ENCODE data around the gene TTC38. TPM values are rescaled to one million over a fixed set of nuclear protein-coding genes. Genes with fewer than 3 reads are reported as not detected.

The TTC38 gene
- total and polyA plus RNA-seq, 8 donors: 26.8 to 36.0 (median 33.5) TPM

DNA sequence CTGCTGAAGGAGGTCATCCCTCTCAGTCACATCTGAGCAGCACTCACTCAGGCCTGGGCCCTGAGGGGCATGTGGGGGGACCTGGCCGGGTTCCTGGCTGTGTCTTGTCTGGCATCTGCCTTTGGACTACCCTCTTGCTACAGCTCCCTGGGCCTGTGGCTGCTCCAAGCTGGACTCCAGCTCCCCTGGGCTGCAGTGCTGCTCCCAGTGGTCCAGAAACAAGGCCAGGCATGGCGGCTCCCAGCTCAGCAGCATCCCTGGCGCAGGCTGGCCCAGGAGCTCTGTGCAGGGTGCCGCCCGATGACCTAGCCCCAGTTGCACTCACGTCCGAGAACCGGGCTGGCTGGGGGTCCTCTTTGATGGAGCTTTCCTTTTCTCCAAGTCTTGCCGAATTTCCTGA, 23.0 kb upstream of the TTC38 start:
- TF ChIP-seq, protein P1, sequence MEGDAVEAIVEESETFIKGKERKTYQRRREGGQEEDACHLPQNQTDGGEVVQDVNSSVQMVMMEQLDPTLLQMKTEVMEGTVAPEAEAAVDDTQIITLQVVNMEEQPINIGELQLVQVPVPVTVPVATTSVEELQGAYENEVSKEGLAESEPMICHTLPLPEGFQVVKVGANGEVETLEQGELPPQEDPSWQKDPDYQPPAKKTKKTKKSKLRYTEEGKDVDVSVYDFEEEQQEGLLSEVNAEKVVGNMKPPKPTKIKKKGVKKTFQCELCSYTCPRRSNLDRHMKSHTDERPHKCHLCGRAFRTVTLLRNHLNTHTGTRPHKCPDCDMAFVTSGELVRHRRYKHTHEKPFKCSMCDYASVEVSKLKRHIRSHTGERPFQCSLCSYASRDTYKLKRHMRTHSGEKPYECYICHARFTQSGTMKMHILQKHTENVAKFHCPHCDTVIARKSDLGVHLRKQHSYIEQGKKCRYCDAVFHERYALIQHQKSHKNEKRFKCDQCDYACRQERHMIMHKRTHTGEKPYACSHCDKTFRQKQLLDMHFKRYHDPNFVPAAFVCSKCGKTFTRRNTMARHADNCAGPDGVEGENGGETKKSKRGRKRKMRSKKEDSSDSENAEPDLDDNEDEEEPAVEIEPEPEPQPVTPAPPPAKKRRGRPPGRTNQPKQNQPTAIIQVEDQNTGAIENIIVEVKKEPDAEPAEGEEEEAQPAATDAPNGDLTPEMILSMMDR (IDR thresholded peaks at IDR 0.05): no peak
- no peak overlapping the region for H3K27ac ChIP-seq
- no peak overlapping the region for H3K4me3 ChIP-seq
- H3K27me3 ChIP-seq: no peaks in the 10 kb centered on the region
- no peak for ATAC-seq
- peaks cover 6 to 20% of the 10 kb centered on the region in 2 donors for H3K4me1 ChIP-seq
- intact Hi-C loops (cut with DNase I): no loop called here
- H3K36me3 ChIP-seq: peaks cover 0 to 23% of the 10 kb centered on the region in 2 donors
- H3K9me3 ChIP-seq: no peaks in the 10 kb centered on the region
- DNase-seq: no peak

DNA sequence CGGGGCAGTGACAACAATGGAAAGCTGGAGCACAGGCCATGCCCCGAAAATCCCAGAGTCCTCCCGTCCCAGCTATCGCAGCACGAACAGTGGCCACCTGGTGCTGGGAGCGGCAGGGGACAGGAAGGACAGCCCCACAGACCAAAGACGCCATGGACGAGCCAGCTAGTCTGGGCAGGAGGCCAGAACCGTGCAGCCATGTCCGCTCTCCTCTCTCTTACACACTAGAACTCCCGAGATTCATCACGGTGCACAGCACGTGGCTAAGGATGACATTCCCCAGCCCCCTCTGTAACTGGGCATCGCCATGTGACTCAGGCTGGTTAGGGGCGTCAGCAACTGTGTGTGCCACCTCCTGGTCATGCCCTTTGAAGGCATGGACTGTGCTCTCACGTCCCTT, 22.3 kb upstream of the TTC38 start:
- intact Hi-C loops (cut with DNase I): no loop called here
- H3K27ac ChIP-seq: peak overlapping the region; percentile 10 to 16
- peaks cover 6 to 15% of the 10 kb centered on the region in 2 donors for H3K4me1 ChIP-seq
- peaks cover 0 to 23% of the 10 kb centered on the region in 2 donors for H3K36me3 ChIP-seq
- ATAC-seq (no peak), DNase-seq (peak in 1 of 4 donors; percentile 51)
- no peak overlapping the region for H3K4me3 ChIP-seq
- TF ChIP-seq, protein P1 (IDR thresholded peaks at IDR 0.05): no peak
- no peaks in the 10 kb centered on the region for H3K27me3 ChIP-seq
- no peaks in the 10 kb centered on the region for H3K9me3 ChIP-seq

DNA sequence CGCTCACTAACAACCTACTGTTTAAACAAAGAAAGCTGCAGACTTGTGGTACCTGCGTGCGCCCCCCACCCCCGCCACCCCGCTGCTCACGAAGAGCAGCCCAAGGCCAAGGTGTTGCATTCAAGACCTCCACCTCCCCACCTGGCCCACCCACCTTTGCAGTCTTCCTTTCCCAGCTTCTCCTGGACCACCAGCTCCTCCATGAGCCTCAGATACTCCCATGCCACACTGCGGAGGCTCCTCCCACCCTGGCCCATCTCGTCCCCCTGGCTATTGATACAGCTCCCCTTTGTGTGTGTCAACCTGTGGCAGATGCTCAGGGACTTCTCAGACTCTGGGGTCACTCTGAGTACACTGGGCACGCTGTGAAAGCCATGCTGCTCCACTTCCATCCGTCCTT, 21.6 kb upstream of the TTC38 start:
- intact Hi-C loops (cut with DNase I): no loop called here
- Histone ChIP-seq H3K27ac (peak overlapping the region in 1 of 2 donors; percentile 10), H3K9me3 (no peaks in the 10 kb centered on the region), H3K36me3 (peaks cover 0 to 23% of the 10 kb centered on the region in 2 donors), H3K4me1 (peaks cover 6 to 15% of the 10 kb centered on the region in 2 donors), H3K4me3 (no peak overlapping the region), H3K27me3 (no peaks in the 10 kb centered on the region)
- TF ChIP-seq, protein P1 (IDR thresholded peaks at IDR 0.05): no peak
- no peak for DNase-seq
- no peak for ATAC-seq

DNA sequence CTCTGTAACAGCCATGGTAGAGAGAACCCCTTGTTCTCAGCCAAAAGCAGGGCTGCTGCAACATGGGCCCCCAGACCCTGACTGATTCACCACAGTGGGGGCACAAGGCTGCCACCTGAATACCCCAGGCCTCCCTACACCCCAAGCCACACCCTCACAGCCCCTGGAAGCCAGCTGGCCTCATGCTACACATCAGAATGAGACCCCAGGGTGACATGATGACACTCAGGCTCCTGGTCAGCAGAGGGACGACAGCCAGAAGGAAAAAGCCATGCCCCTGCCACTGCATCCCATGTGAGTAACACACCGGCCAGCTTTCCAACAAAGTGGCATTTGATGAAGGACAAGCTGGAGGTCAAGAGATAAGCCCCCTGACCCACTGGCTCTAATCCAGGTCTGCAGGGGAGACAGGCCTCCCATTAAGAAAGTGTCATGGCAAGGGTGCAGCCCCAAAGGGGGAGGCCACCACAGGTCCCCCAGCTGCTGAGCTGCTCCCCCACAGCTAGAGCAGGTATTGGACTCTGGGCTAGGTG, 20.3 kb upstream of the TTC38 start:
- H3K36me3 ChIP-seq: peaks cover 0 to 23% of the 10 kb centered on the region in 2 donors
- no peak for ATAC-seq
- no peaks in the 10 kb centered on the region for H3K27me3 ChIP-seq
- H3K4me1 ChIP-seq: peaks cover 6 to 19% of the 10 kb centered on the region in 2 donors
- TF ChIP-seq, protein P1 (IDR thresholded peaks at IDR 0.05): no peak
- no peaks in the 10 kb centered on the region for H3K9me3 ChIP-seq
- intact Hi-C loops (cut with DNase I): no loop called here
- no peak overlapping the region for H3K27ac ChIP-seq
- H3K4me3 ChIP-seq: no peak overlapping the region
- DNase-seq: no peak

DNA sequence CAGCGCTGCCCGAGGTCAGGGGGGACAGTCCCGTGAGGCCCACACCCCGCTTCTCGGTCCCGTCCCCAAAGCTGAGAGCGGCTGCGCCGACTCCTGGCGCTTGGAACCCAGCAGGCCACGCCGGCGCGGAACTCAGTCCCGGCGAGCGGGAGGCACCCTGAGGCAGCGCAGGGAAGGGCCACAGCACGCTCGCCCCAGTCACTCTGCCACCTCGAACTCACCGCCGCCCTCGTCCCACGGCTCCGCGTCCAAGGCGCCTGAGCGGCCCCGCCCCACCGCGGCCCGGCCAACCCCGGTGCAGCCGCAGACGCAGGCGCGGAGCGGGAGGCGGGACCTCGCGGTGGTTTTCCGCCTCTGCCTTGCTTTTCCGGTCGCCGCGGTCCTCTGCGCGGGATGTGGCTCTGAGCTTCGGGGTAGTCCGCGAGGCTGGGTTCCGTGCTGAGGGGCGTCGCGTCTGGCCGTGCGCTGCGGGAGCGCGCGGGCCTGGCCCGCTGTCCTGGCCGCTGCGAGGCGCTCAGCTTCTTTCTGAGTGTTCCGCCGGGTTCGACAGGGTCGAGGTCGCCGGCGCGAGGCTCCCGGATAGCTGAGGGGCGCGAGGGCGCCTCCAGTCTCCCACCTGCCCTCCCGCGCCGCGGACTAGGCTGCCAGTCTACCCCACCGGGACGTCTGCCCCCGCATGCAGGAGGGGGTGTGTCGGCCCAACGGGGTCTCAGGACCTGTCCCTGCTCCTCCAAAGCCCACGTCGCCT, 17.6 kb upstream of the TTC38 start, which contains the start of gene CDPF1:
CDPF1 (minus strand) TSS at position 259 of the 748 bp plus-strand sequence. CDS start 2,009 bp downstream, outside the sequence.
- intact Hi-C loops (cut with DNase I): no loop called here
- Histone ChIP-seq H3K4me1 (peaks cover 6 to 19% of the 10 kb centered on the region in 2 donors), H3K4me3 (peak within 1 kb of the TSS; percentile 71 to 75), H3K9me3 (no peaks in the 10 kb centered on the region), H3K27me3 (no peaks in the 10 kb centered on the region), H3K27ac (peak within 1 kb of the TSS; percentile 83 to 91), H3K36me3 (peaks cover 0 to 3% of the 10 kb centered on the region in 2 donors)
- ATAC-seq: peak; percentile 99
- TF ChIP-seq, protein P1 (IDR thresholded peaks at IDR 0.05): no peak
- peak; percentile 76 to 100 (median 91) for DNase-seq

All from left lung (tissue), 10 donors.